ENCODE data around the gene CARD11.

Gene CARD11

GRCh38 chr7:2872296-2872874 is 171.3 kb downstream of the CARD11 start:
- no peaks in the 10 kb centered on the region for H3K9me3 Mint-ChIP-seq
- H3K4me1 Mint-ChIP-seq (ENCODE audit: low read depth), result peaks cover 43% of the 10 kb centered on the region
- H3K36me3 Mint-ChIP-seq (ENCODE audit: low read depth), result no peaks in the 10 kb centered on the region
- peak overlapping the region; percentile 60 for H3K27ac Mint-ChIP-seq
- no peaks in the 10 kb centered on the region for H3K27me3 Mint-ChIP-seq (ENCODE audit: low read depth)
- H3K4me3 Mint-ChIP-seq, result no peak overlapping the region

GRCh38 chr7:2870471-2870931 is 173.2 kb downstream of the CARD11 start:
- Mint-ChIP-seq H3K9me3 (no peaks in the 10 kb centered on the region), H3K4me1 (ENCODE audit: low read depth) (peaks cover 43% of the 10 kb centered on the region), H3K4me3 (peak overlapping the region; percentile 84), H3K36me3 (ENCODE audit: low read depth) (no peaks in the 10 kb centered on the region), H3K27ac (peak overlapping the region; percentile 83), H3K27me3 (ENCODE audit: low read depth) (no peaks in the 10 kb centered on the region)

DNA sequence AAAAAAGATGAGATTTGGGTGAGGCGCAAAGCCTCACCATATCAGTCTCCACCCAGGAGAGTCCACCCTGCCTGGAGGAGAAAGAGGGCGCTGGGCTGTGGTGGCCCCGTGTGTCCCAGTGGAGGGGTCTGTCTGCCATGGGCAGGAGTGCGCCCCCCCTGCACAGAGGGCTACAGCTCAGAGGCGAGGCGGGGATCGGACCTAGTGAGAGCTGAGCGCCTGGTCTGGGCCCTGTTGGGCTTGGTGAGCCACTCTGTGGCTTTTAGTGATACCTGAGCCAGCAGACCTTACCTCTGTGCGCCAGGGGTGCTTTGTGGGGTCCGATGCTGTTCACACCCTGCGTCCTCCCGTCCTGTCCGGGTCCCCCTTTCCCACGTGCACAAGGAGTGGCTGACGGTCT is 173.7 kb downstream of the CARD11 start:
- Mint-ChIP-seq H3K27ac (peak overlapping the region; percentile 83), H3K4me3 (peak overlapping the region; percentile 84), H3K36me3 (ENCODE audit: low read depth) (no peaks in the 10 kb centered on the region), H3K9me3 (no peaks in the 10 kb centered on the region), H3K27me3 (ENCODE audit: low read depth) (no peaks in the 10 kb centered on the region), H3K4me1 (ENCODE audit: low read depth) (peaks cover 42% of the 10 kb centered on the region)

GRCh38 chr7:2866601-2867000 is 177.1 kb downstream of the CARD11 start:
- H3K4me1 Mint-ChIP-seq (ENCODE audit: low read depth), result peaks cover 41% of the 10 kb centered on the region
- H3K36me3 Mint-ChIP-seq (ENCODE audit: low read depth), result peaks cover 2% of the 10 kb centered on the region
- no peaks in the 10 kb centered on the region for H3K27me3 Mint-ChIP-seq (ENCODE audit: low read depth)
- no peaks in the 10 kb centered on the region for H3K9me3 Mint-ChIP-seq
- H3K27ac Mint-ChIP-seq, result no peak overlapping the region
- H3K4me3 Mint-ChIP-seq, result no peak overlapping the region

- Mint-ChIP-seq H3K27ac (peak overlapping the region; percentile 77), H3K27me3 (ENCODE audit: low read depth) (no peaks in the 10 kb centered on the region), H3K4me1 (ENCODE audit: low read depth) (peaks cover 28% of the 10 kb centered on the region), H3K36me3 (ENCODE audit: low read depth) (peaks cover 5% of the 10 kb centered on the region), H3K9me3 (no peaks in the 10 kb centered on the region), H3K4me3 (peak overlapping the region; percentile 61)
Measured at GRCh38 chr7:2864999-2865670, 178.5 kb downstream of the CARD11 start.

GRCh38 chr7:2864204-2864985 is 179.3 kb downstream of the CARD11 start:
- Mint-ChIP-seq H3K27ac (peak overlapping the region; percentile 89), H3K27me3 (ENCODE audit: low read depth) (no peaks in the 10 kb centered on the region), H3K4me3 (peak overlapping the region; percentile 70), H3K4me1 (ENCODE audit: low read depth) (peaks cover 23% of the 10 kb centered on the region), H3K9me3 (no peaks in the 10 kb centered on the region), H3K36me3 (ENCODE audit: low read depth) (peaks cover 9% of the 10 kb centered on the region)

- peaks cover 9% of the 10 kb centered on the region for H3K36me3 Mint-ChIP-seq (ENCODE audit: low read depth)
- H3K27ac Mint-ChIP-seq, result peak overlapping the region; percentile 89
- peak overlapping the region; percentile 70 for H3K4me3 Mint-ChIP-seq
- peaks cover 21% of the 10 kb centered on the region for H3K4me1 Mint-ChIP-seq (ENCODE audit: low read depth)
- H3K27me3 Mint-ChIP-seq (ENCODE audit: low read depth), result no peaks in the 10 kb centered on the region
- no peaks in the 10 kb centered on the region for H3K9me3 Mint-ChIP-seq
Measured at GRCh38 chr7:2863461-2864066, 180.1 kb downstream of the CARD11 start.

DNA sequence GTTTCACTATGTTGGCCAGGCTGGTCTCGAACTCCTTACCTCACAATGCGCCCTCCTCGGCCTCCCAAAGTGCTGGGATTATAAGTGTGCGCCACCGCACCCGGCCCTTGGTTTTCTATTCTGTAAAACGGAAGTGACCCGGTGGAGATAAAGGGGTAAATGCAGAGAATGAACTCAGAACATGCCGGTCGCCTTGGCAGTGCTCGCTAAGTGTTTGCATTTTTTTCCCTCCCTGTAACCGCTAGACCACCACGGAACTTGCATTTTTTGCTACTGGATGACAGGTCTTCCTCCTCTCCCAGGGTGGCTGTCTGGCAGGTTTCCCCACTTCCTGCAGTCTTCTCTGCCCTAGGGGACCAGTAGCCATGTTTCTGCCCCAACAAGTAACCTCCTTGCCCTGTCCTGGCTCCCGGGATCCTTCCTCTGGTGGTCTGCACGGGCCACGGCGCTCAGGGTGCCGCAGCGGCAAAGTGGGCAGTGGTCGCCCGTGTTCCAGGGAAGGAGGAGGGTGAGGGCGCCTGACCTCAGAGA is 180.8 kb downstream of the CARD11 start:
- no peaks in the 10 kb centered on the region for H3K9me3 Mint-ChIP-seq
- peak overlapping the region; percentile 89 for H3K27ac Mint-ChIP-seq

GRCh38 chr7:2861509-2861908 is 182.2 kb downstream of the CARD11 start:
- Mint-ChIP-seq H3K4me3 (no peak overlapping the region), H3K27ac (no peak overlapping the region), H3K36me3 (ENCODE audit: low read depth) (peaks cover 9% of the 10 kb centered on the region)

More for the DNA sequence above, 180.8 kb downstream of the CARD11 start:
- H3K4me1 Mint-ChIP-seq (ENCODE audit: low read depth), result peaks cover 21% of the 10 kb centered on the region
- H3K4me3 Mint-ChIP-seq, result no peak overlapping the region
- no peaks in the 10 kb centered on the region for H3K27me3 Mint-ChIP-seq (ENCODE audit: low read depth)
- H3K36me3 Mint-ChIP-seq (ENCODE audit: low read depth), result peaks cover 9% of the 10 kb centered on the region

DNA sequence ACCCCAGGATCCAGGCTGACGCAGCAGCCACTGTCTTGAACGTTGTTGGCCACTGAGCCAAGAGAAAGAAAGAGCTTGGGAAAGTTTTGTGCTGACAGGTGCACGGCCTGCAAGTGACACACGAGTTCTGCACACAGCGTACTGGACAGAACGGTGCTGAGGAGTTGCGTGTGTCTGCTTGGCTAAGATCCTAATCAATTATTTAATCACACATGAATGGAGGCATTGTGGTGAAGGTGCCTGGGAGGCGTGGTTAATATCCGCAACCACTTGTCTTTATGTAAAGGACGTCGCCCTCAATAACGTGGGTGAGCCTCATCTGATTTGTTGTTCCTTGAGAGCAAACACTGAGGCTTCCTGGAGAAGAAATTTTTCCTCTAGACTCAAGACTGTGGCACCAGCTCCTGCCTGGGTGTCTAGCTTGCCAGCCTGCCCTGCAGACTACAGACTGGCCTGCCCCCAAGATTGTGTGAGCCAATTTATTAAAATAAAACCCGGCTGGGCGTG is 183.0 kb downstream of the CARD11 start:
- no peaks in the 10 kb centered on the region for H3K27me3 Mint-ChIP-seq (ENCODE audit: low read depth)
- no peak overlapping the region for H3K4me3 Mint-ChIP-seq
- H3K27ac Mint-ChIP-seq, result peak overlapping the region; percentile 6
- H3K36me3 Mint-ChIP-seq (ENCODE audit: low read depth), result peaks cover 9% of the 10 kb centered on the region
- H3K4me1 Mint-ChIP-seq (ENCODE audit: low read depth), result peaks cover 21% of the 10 kb centered on the region
- H3K9me3 Mint-ChIP-seq, result no peaks in the 10 kb centered on the region

More at GRCh38 chr7:2861509-2861908, 182.2 kb downstream of the CARD11 start:
- no peaks in the 10 kb centered on the region for H3K27me3 Mint-ChIP-seq (ENCODE audit: low read depth)
- H3K9me3 Mint-ChIP-seq, result no peaks in the 10 kb centered on the region
- H3K4me1 Mint-ChIP-seq (ENCODE audit: low read depth), result peaks cover 21% of the 10 kb centered on the region

GRCh38 chr7:2859952-2860351 is 183.7 kb downstream of the CARD11 start:
- H3K27ac Mint-ChIP-seq, result no peak overlapping the region
- no peaks in the 10 kb centered on the region for H3K9me3 Mint-ChIP-seq
- peaks cover 8% of the 10 kb centered on the region for H3K36me3 Mint-ChIP-seq (ENCODE audit: low read depth)
- no peaks in the 10 kb centered on the region for H3K27me3 Mint-ChIP-seq (ENCODE audit: low read depth)
- no peak overlapping the region for H3K4me3 Mint-ChIP-seq
- peaks cover 20% of the 10 kb centered on the region for H3K4me1 Mint-ChIP-seq (ENCODE audit: low read depth)

DNA sequence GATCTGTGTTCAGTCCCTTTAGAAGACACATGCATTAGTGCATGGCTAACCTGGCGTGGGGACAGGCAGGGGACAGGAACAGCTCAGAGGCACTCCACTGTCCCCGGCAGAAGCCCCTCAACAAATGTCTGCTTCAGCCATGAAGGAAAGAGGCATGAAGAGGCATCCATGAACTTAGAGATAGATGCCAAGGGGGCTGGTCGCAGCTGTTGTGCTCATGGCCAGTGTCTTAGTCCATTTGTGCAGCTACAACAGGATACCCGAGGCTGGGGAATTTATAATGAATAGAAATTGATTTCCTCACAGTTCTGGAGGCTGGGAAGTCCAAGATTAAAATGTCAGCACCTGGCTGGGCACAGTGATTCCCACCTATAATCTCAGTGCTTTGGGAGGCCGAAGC is 185.0 kb downstream of the CARD11 start:
- Mint-ChIP-seq H3K4me3 (no peak overlapping the region), H3K9me3 (no peaks in the 10 kb centered on the region), H3K27ac (no peak overlapping the region), H3K36me3 (ENCODE audit: low read depth) (peaks cover 9% of the 10 kb centered on the region), H3K27me3 (ENCODE audit: low read depth) (no peaks in the 10 kb centered on the region), H3K4me1 (ENCODE audit: low read depth) (peaks cover 9% of the 10 kb centered on the region)

- H3K27ac Mint-ChIP-seq, result no peak overlapping the region
- H3K4me1 Mint-ChIP-seq (ENCODE audit: low read depth), result peaks cover 3% of the 10 kb centered on the region
- H3K27me3 Mint-ChIP-seq (ENCODE audit: low read depth), result no peaks in the 10 kb centered on the region
- no peak overlapping the region for H3K4me3 Mint-ChIP-seq
- H3K36me3 Mint-ChIP-seq (ENCODE audit: low read depth), result peaks cover 9% of the 10 kb centered on the region
- H3K9me3 Mint-ChIP-seq, result no peaks in the 10 kb centered on the region
Measured at GRCh38 chr7:2856388-2857169, 187.1 kb downstream of the CARD11 start.

All from T-helper 1 cell treated with Interleukin-12 subunit alpha and Interleukin-12 subunit beta and Interleukin-4 antibody, amounts not matched to agents 30 μg/mL and 1 μg/mL, for 36 hours (primary cell).